D721Med (cell line): ENCODE measurements around the gene PRPF6.
"Not testable (repeated sequence)": the region's sequence is repeated elsewhere in the genome, so short reads cannot be mapped to it uniquely, and the experiment has no call there.

Experiments used
- DNase-seq: peaks from one replicate; pipeline ENCODE4 v3.0.0; 2011; ENCODE audit warnings: low spot score; ENCODE audit not compliant: insufficient read length
- FAIRE-seq: peaks from 2 replicates; lab custom pipeline; 2011; peaks lifted over from hg19 to GRCh38; lab: Jason Lieb, UNC
- CTCF ChIP-seq: IDR thresholded peaks from 2 replicates; pipeline ENCODE4 v1.5.1; 2012; ENCODE audit warnings: mild to moderate bottlenecking, control low read depth; ENCODE audit not compliant: insufficient read depth; ENCODE audit errors: missing control alignments

PRPF6 gene

GRCh38 chr20:63968928-63969760 is 11.8 kb upstream of the PRPF6 start:
- TF ChIP-seq CTCF = no peak
- DNase-seq = no peak
- no peak for FAIRE-seq

GRCh38 chr20:63969838-63970713 is 10.9 kb upstream of the PRPF6 start, which contains the start of gene ZNF512B:
Gene ZNF512B, minus strand, starts transcription at chr20:63969930. Its CDS starts 1,980 bp downstream, at chr20:63967950.
- no peak for FAIRE-seq

GRCh38 chr20:63970714-63971431 is 10.1 kb upstream of the PRPF6 start:
- TF ChIP-seq CTCF = no peak
- no peak for FAIRE-seq
- DNase-seq = no peak

More at GRCh38 chr20:63969838-63970713, 10.9 kb upstream of the PRPF6 start, which contains the start of gene ZNF512B:
- no peak for TF ChIP-seq CTCF
- DNase-seq = peak; percentile 76

GRCh38 chr20:63971960-63972311 is 9.0 kb upstream of the PRPF6 start:
- DNase-seq, FAIRE-seq: not testable (repeated sequence)

- FAIRE-seq (no peak), DNase-seq (peak; percentile 8)
- TF ChIP-seq CTCF = no peak
Observed at GRCh38 chr20:63972312-63973159, 8.4 kb upstream of the PRPF6 start.

- DNase-seq (no peak), FAIRE-seq (no peak)
- TF ChIP-seq CTCF = no peak
Observed at GRCh38 chr20:63973160-63973479, 7.8 kb upstream of the PRPF6 start.
